AG04450 (cell line): ENCODE measurements around the gene RNF112. TPM values are rescaled to one million over a fixed set of nuclear protein-coding genes. Genes with fewer than 3 reads are reported as not detected.

Experiments used
- CTCF ChIA-PET: fragments of 300-600, 350-600 bp; formaldehyde crosslinking; extraction: SDS; loops from one replicate; lab custom pipeline; 2022; ENCODE audit warnings: antibody characterized with exemption, inconsistent platforms; lab: Charles Lee
- POLR2A ChIA-PET: fragments of 350-600 bp; formaldehyde crosslinking; extraction: SDS; loops from one replicate; lab custom pipeline; 2021; ENCODE audit warnings: antibody characterized with exemption, inconsistent platforms; lab: Yijun Ruan, JAX
- DNase-seq: peaks from one replicate; pipeline ENCODE4 v3.0.0-alpha.2; 2011; ENCODE audit warnings: low read depth, low spot score
- H3K27ac ChIP-seq: one replicate; pipeline ENCODE4 v1.5.1; 2012; ENCODE audit warnings: low read depth, low read length, control low read depth
- H3K27me3 ChIP-seq: one replicate; pipeline ENCODE4 v1.6.0; 2012; ENCODE audit warnings: low read length; ENCODE audit not compliant: control insufficient read depth, insufficient read depth
- H3K4me3 ChIP-seq: 2 replicates; pipeline ENCODE4 v1.5.1; 2011; ENCODE audit warnings: mild to moderate bottlenecking, low read depth, low read length, control low read depth
- H3K9me3 ChIP-seq: 2 replicates; pipeline ENCODE4 v1.5.1; 2012; ENCODE audit warnings: low read length; ENCODE audit not compliant: control insufficient read depth, insufficient read depth
- polyA plus RNA-seq: library from polyadenylated mRNA; depleted of rRNA; stranded (reverse); fragments of >200 nt; gene quantifications from 2 replicates; pipeline ENCODE4 v1.2.3, GENCODE V29; 2011
- TF ChIP-seq, protein P1 (sequence below): IDR thresholded peaks from 2 replicates; pipeline ENCODE4 v1.5.1; 2011; ENCODE audit warnings: low read depth, low read length, control low read depth, inconsistent platforms

The RNF112 gene
- polyA plus RNA-seq, 1 experiment = 3.3 TPM

DNA sequence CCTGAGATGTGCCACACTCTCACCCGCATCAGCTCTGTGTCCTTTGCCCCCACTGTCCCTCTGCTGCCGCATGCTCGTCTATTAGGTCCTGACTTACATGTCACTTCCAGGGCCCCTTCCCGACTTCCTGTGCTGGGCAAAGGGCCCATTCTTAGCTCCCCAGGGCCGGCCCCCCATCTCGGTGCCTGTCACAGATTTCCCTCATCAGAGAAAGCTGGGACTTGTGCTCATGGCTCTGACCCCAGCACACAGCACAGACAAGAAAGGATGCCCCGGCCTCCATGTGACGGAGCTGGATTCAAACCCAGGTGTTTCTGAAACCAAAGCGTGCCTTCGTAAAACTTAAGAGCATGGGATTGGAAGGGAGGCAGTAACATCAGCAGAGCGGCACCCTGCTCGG, 38.6 kb upstream of the RNF112 start:
- Histone ChIP-seq H3K4me3 (no peak overlapping the region), H3K27ac (no peak overlapping the region), H3K27me3 (no peaks in the 10 kb centered on the region), H3K9me3 (no peaks in the 10 kb centered on the region; the same call in 1 of the 2 replicates)
- DNase-seq = no peak
- TF ChIP-seq, protein P1, sequence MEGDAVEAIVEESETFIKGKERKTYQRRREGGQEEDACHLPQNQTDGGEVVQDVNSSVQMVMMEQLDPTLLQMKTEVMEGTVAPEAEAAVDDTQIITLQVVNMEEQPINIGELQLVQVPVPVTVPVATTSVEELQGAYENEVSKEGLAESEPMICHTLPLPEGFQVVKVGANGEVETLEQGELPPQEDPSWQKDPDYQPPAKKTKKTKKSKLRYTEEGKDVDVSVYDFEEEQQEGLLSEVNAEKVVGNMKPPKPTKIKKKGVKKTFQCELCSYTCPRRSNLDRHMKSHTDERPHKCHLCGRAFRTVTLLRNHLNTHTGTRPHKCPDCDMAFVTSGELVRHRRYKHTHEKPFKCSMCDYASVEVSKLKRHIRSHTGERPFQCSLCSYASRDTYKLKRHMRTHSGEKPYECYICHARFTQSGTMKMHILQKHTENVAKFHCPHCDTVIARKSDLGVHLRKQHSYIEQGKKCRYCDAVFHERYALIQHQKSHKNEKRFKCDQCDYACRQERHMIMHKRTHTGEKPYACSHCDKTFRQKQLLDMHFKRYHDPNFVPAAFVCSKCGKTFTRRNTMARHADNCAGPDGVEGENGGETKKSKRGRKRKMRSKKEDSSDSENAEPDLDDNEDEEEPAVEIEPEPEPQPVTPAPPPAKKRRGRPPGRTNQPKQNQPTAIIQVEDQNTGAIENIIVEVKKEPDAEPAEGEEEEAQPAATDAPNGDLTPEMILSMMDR = no peak
- ChIA-PET POLR2A (no interaction called here), CTCF (interaction anchor here (1.1 kb wide), 1 partner anchor 10 kb away, joined by 3 read pairs; the partner anchor contains the start of gene B9D1)

DNA sequence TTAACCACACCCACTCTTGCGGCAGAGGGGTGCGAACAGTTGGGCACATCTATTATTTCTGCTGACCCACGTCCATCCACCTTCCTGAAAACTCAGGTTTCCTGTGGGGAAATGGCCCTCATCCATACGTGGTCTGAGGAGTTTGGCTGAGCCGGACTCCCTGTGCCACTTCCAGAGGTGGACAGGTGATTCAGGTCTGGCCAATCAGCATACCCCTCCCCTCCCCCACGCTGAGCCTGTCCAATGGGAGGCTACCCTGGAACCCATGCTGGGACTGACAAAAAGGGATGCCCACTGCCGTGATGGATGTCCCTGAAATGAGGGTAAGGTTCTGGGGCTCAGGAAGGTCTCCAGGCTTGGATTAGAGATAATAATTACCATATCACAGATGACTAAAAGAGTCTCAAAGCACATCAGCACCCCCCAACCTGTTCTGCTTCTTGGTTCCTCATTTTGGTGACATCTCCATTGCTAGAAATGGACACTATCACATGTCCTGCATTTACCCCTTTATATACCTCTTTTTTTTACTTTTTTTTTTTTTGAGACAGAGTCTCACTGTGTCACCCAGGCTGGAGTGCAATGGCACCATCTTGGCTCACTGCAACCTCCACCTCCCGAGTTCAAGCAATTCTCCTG, 38.0 kb upstream of the RNF112 start:
- ChIA-PET POLR2A (no interaction called here), CTCF (interaction anchor here (1.1 to 2.0 kb wide), 2 partner anchors 10 kb away, joined by 3 to 10 read pairs; partner anchors contain the start of gene B9D1)
- H3K9me3 ChIP-seq = no peaks in the 10 kb centered on the region; the same call in 1 of the 2 replicates
- TF ChIP-seq, protein P1 = no peak
- no peak overlapping the region for H3K4me3 ChIP-seq
- H3K27me3 ChIP-seq = no peaks in the 10 kb centered on the region
- no peak for DNase-seq
- peak overlapping the region; percentile 11 for H3K27ac ChIP-seq

- DNase-seq = no peak
- no peak overlapping the region for H3K4me3 ChIP-seq
- CTCF ChIA-PET = interaction anchor here (0.8 to 2.0 kb wide), 3 partner anchors 11 to 388 kb away, joined by 3 to 10 read pairs (median 5); partner anchors contain the start of gene B9D1
- TF ChIP-seq, protein P1 = no peak
- POLR2A ChIA-PET = no interaction called here
- no peak overlapping the region for H3K27ac ChIP-seq
- H3K9me3 ChIP-seq = no peaks in the 10 kb centered on the region; the same call in 1 of the 2 replicates
- H3K27me3 ChIP-seq = no peaks in the 10 kb centered on the region
Observed at GRCh38 chr17:19374136-19374535, 36.9 kb upstream of the RNF112 start.

DNA sequence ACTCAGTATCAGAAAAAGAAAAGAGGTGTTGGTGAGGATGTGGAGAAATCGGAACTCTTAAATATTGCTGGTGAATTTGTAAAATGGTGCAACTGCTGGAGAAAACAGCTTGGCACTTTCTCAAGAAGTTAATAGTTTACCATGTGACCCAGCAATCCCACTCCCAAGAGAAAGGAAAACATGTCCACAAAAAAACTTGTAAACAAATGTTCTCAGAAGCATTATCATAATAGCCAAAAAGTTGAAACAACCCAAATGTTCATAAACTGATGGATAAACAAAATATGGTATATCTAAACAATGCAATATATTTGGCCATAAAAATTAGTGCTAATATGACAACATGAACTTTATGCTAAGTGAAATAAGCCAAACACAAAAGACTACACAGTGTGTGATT, 35.3 kb upstream of the RNF112 start:
- Histone ChIP-seq H3K4me3 (no peak overlapping the region), H3K27me3 (no peaks in the 10 kb centered on the region), H3K9me3 (no peaks in the 10 kb centered on the region; the same call in 1 of the 2 replicates), H3K27ac (no peak overlapping the region)
- ChIA-PET POLR2A (no interaction called here), CTCF (interaction anchor here (3.5 kb wide), 1 partner anchor 13 kb away, joined by 24 read pairs; the partner anchor contains the start of gene B9D1)
- TF ChIP-seq, protein P1 = no peak
- no peak for DNase-seq

DNA sequence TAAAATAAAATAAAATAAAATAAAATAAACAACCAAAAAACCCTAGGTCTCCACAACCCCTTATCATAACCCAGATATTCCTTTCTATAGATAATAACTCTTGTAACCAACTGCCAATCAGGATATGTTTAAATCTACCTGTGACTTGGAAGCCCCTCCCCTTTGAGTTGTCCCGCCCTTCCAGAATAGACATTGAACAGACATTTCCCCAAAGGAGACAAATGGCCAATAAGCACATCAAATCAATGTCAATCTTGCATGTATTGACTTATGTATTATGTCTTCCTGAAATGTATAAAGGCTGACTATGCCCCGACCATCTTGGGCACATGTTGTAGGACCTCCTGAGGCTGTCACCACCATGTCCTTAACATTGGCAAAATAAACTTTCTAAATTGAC, 34.2 kb upstream of the RNF112 start:
- ChIA-PET POLR2A (interaction anchor here (1.5 to 2.5 kb wide), 4 partner anchors 11 to 71 kb away, joined by 6 to 52 read pairs (median 16); partner anchors contain the start of genes B9D1, MFAP4 and RNF112), CTCF (interaction anchor here (1.5 to 3.5 kb wide), 3 partner anchors 11 to 71 kb away, joined by 5 to 26 read pairs (median 24); partner anchors contain the start of gene B9D1)
- Histone ChIP-seq H3K4me3 (peak overlapping the region; percentile 86), H3K27ac (no peak overlapping the region), H3K27me3 (no peaks in the 10 kb centered on the region), H3K9me3 (no peaks in the 10 kb centered on the region; the same call in 1 of the 2 replicates)
- DNase-seq = no peak
- TF ChIP-seq, protein P1 = no peak
